Measurements from ENCODE around the gene NCOA7. TPM values are rescaled to one million over a fixed set of nuclear protein-coding genes. Genes with fewer than 3 reads are reported as not detected.

NCOA7 gene
- total RNA-seq, 1 donor from 2014 or later = 21.1 TPM

GRCh38 chr6:125918681-125919566 lies 128.2 kb downstream of the NCOA7 start:
- Histone ChIP-seq H3K27me3 (ENCODE audit: control insufficient read depth, insufficient read depth, low read length) (no peaks in the 10 kb centered on the region), H3K36me3 (ENCODE audit: control insufficient read depth, insufficient read depth, low read length) (peaks cover 2% of the 10 kb centered on the region), H3K4me3 (ENCODE audit: low read depth, low read length) (peak overlapping the region; percentile 48)
- DNase-seq (ENCODE audit: low read depth) = peak; percentile 92
- TF ChIP-seq, protein P1, sequence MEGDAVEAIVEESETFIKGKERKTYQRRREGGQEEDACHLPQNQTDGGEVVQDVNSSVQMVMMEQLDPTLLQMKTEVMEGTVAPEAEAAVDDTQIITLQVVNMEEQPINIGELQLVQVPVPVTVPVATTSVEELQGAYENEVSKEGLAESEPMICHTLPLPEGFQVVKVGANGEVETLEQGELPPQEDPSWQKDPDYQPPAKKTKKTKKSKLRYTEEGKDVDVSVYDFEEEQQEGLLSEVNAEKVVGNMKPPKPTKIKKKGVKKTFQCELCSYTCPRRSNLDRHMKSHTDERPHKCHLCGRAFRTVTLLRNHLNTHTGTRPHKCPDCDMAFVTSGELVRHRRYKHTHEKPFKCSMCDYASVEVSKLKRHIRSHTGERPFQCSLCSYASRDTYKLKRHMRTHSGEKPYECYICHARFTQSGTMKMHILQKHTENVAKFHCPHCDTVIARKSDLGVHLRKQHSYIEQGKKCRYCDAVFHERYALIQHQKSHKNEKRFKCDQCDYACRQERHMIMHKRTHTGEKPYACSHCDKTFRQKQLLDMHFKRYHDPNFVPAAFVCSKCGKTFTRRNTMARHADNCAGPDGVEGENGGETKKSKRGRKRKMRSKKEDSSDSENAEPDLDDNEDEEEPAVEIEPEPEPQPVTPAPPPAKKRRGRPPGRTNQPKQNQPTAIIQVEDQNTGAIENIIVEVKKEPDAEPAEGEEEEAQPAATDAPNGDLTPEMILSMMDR (IDR thresholded peaks at IDR 0.05; ENCODE audit: insufficient read depth, low read length, poor library complexity, severe bottlenecking) = no peak

DNA sequence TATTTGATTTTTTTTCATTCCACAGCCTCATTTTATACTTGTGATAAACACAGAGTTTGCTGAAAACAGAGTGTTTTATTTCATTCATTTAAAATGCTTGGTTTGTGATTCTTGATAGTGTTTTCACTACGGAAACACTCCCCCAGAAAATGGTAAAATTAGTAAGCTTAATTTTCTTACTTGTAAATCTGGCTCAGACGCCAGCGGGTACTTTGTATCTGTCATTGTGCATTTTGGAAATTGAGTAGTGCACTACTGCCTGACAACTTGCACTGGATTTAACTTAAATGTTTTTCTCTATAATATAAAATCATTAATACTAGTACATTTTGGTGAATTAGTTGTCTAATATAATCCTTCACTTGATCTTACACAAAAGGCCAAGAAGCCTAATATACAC lies 128.9 kb downstream of the NCOA7 start:
- Histone ChIP-seq H3K27me3 (ENCODE audit: control insufficient read depth, insufficient read depth, low read length) (no peaks in the 10 kb centered on the region), H3K4me3 (ENCODE audit: low read depth, low read length) (peak overlapping the region; percentile 48), H3K36me3 (ENCODE audit: control insufficient read depth, insufficient read depth, low read length) (peaks cover 2% of the 10 kb centered on the region)
- no peak for DNase-seq (ENCODE audit: low read depth)
- TF ChIP-seq, protein P1 (IDR thresholded peaks at IDR 0.05; ENCODE audit: insufficient read depth, low read length, poor library complexity, severe bottlenecking) = no peak

- no peak for DNase-seq (ENCODE audit: low read depth)
- Histone ChIP-seq H3K27me3 (ENCODE audit: control insufficient read depth, insufficient read depth, low read length) (no peaks in the 10 kb centered on the region), H3K36me3 (ENCODE audit: control insufficient read depth, insufficient read depth, low read length) (peaks cover 2% of the 10 kb centered on the region), H3K4me3 (ENCODE audit: low read depth, low read length) (no peak overlapping the region)
- TF ChIP-seq, protein P1 (IDR thresholded peaks at IDR 0.05; ENCODE audit: insufficient read depth, low read length, poor library complexity, severe bottlenecking) = no peak
Observed at GRCh38 chr6:125922322-125922860, 131.6 kb downstream of the NCOA7 start.

DNA sequence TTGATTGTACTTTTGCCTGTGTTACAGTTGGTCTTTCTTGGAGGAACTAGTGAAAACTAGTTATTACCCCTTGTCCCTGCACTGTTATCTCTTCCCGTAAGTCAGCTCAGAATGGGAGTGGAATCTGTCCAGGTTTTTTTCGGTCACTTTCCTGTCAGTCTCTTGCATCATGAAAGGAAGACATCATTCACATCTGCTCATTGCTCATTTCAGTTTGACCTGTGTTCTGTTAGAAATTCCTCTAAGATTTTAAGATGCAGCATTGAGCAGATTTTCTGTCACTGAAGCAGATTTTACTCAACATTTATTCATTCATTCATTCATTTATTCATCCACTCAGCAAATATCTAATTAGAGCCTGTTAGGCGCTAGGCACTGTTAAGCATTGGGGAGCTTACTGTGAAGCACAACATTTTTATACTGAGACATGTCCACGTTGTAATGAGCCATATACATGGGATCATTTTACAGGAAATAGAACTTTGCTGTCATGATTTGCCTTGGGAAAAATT lies 132.7 kb downstream of the NCOA7 start:
- TF ChIP-seq, protein P1 (IDR thresholded peaks at IDR 0.05; ENCODE audit: insufficient read depth, low read length, poor library complexity, severe bottlenecking) = no peak
- H3K27me3 ChIP-seq (ENCODE audit: control insufficient read depth, insufficient read depth, low read length) = no peaks in the 10 kb centered on the region
- H3K36me3 ChIP-seq (ENCODE audit: control insufficient read depth, insufficient read depth, low read length) = peaks cover 2% of the 10 kb centered on the region
- DNase-seq (ENCODE audit: low read depth) = no peak
- no peak overlapping the region for H3K4me3 ChIP-seq (ENCODE audit: low read depth, low read length)

GRCh38 chr6:125924169-125924568 lies 133.4 kb downstream of the NCOA7 start:
- TF ChIP-seq, protein P1 (IDR thresholded peaks at IDR 0.05; ENCODE audit: insufficient read depth, low read length, poor library complexity, severe bottlenecking) = no peak
- peaks cover 2% of the 10 kb centered on the region for H3K36me3 ChIP-seq (ENCODE audit: control insufficient read depth, insufficient read depth, low read length)
- DNase-seq (ENCODE audit: low read depth) = no peak

More at GRCh38 chr6:125924169-125924568, 133.4 kb downstream of the NCOA7 start:
- Histone ChIP-seq H3K27me3 (ENCODE audit: control insufficient read depth, insufficient read depth, low read length) (no peaks in the 10 kb centered on the region), H3K4me3 (ENCODE audit: low read depth, low read length) (no peak overlapping the region)

All from kidney epithelial cell (primary cell).